A549 (cell line): ENCODE measurements around the gene PVRIG. TPM values are rescaled to one million over a fixed set of nuclear protein-coding genes. Genes with fewer than 3 reads are reported as not detected.
A peak's percentile ranks its signal among the peaks of the same experiment; 100 is the strongest.
"Not testable (repeated sequence)": the region's sequence is repeated elsewhere in the genome, so short reads cannot be mapped to it uniquely, and the experiment has no call there.

Experiments used
- ATAC-seq, 2 experiments: fragments of 200-7000 bp in 1 of 2; fragments of >200 bp in 1 of 2; cut with Nextera tagmentation in 1 of 2; cut with Tn5 transposase in 1 of 2; 3 replicates each; pipeline versions ENCODE4 v1.8.0 to v1.9.1; 2018 to 2020; ENCODE audit warnings: mild to moderate bottlenecking in 1 of 2, moderate library complexity in 1 of 2
- CTCF ChIA-PET: fragments of 300-600 bp; sonication (Branson Sonifier 250); formaldehyde crosslinking; extraction: SDS; loops from one replicate; lab custom pipeline; 2021; ENCODE audit warnings: antibody characterized with exemption, inconsistent platforms; lab: Yijun Ruan, JAX
- POLR2A ChIA-PET: fragments of 350-600 bp; formaldehyde crosslinking; extraction: SDS; loops from one replicate; lab custom pipeline; 2021; ENCODE audit warnings: antibody characterized with exemption, inconsistent platforms; lab: Yijun Ruan, JAX
- DNase-seq, 2 experiments: peaks; one replicate each; pipeline versions ENCODE4 v3.0.0 to v3.0.0-alpha.2; 2011 to 2016; ENCODE audit warnings: low read depth in 1 of 2, low spot score in 1 of 2
- FAIRE-seq: peaks from 2 replicates; lab custom pipeline; 2011; peaks lifted over from hg19 to GRCh38; lab: Jason Lieb, UNC
- H3K27ac ChIP-seq, 2 experiments: fragments of >200 bp; sonication (Bioruptor Twin); formaldehyde crosslinking; 3 replicates each; pipeline ENCODE4 v1.5.1; 2016 to 2017
- H3K4me1 ChIP-seq: fragments of >200 bp; sonication (Bioruptor Twin); formaldehyde crosslinking; 3 replicates; pipeline ENCODE4 v1.6.1; 2016
- H3K4me2 ChIP-seq: fragments of >200 bp; sonication (Bioruptor Twin); formaldehyde crosslinking; 3 replicates; pipeline ENCODE4 v1.6.1; 2016
- H3K4me3 ChIP-seq: fragments of >200 bp; sonication (Bioruptor Twin); formaldehyde crosslinking; 3 replicates; pipeline ENCODE4 v1.5.1; 2016
- H3K9me3 ChIP-seq: fragments of >200 bp; sonication (Bioruptor Twin); formaldehyde crosslinking; 3 replicates; pipeline ENCODE4 v1.6.1; 2016
- BHLHE40 ChIP-seq: IDR thresholded peaks from 2 replicates; pipeline ENCODE4 v1.6.1; 2012; ENCODE audit warnings: low read depth, low read length, inconsistent platforms
- CHD4 ChIP-seq: fragments of 200-600 bp; sonication (generic); IDR thresholded peaks from 2 replicates; pipeline ENCODE4 v1.6.1; 2016; ENCODE audit warnings: antibody characterized with exemption, mild to moderate bottlenecking, borderline replicate concordance
- CTCF ChIP-seq: fragments of >200 bp; sonication (Bioruptor Twin); formaldehyde crosslinking; IDR thresholded peaks from 3 replicates; pipeline ENCODE4 v1.5.1; 2016
- E2F6 ChIP-seq: IDR thresholded peaks from 2 replicates; pipeline ENCODE4 v1.6.1; 2012; ENCODE audit warnings: low read depth, borderline replicate concordance
- EHF ChIP-seq: fragments of 250-450 bp; sonication (Bioruptor Pico); IDR thresholded peaks from 2 replicates; pipeline ENCODE4 v1.5.0; 2020; ENCODE audit warnings: mild to moderate bottlenecking
- HOXB13 ChIP-seq: fragments of 250-450 bp; sonication (Bioruptor Pico); IDR thresholded peaks from 2 replicates; pipeline ENCODE4 v1.5.0; 2020; ENCODE audit warnings: low read depth, mild to moderate bottlenecking, moderate library complexity
- HOXB5 ChIP-seq: fragments of 250-450 bp; sonication (Bioruptor Pico); IDR thresholded peaks from 2 replicates; pipeline ENCODE4 v1.5.0; 2020; ENCODE audit warnings: mild to moderate bottlenecking, moderate library complexity
- JUN ChIP-seq, 2 experiments: fragments of >200 bp; sonication (Bioruptor Twin); formaldehyde crosslinking; IDR thresholded peaks; 2 replicates in 1 of 2; 3 replicates in 1 of 2; pipeline ENCODE4 v1.6.1; 2016 to 2017
- JUNB ChIP-seq: fragments of >200 bp; sonication (Bioruptor Twin); formaldehyde crosslinking; IDR thresholded peaks from 2 replicates; pipeline ENCODE4 v1.6.1; 2016
- KDM5A ChIP-seq: fragments of 200-600 bp; sonication (generic); IDR thresholded peaks from 2 replicates; pipeline ENCODE4 v1.6.1; 2016; ENCODE audit warnings: antibody characterized with exemption, mild to moderate bottlenecking
- MAX ChIP-seq: IDR thresholded peaks from 2 replicates; pipeline ENCODE4 v1.6.1; 2012
- NPAS2 ChIP-seq: fragments of 250-450 bp; sonication (Bioruptor Pico); IDR thresholded peaks from 2 replicates; pipeline ENCODE4 v1.8.0; 2022; ENCODE audit warnings: mild to moderate bottlenecking, moderate library complexity, borderline replicate concordance
- PBX3 ChIP-seq: IDR thresholded peaks from 2 replicates; pipeline ENCODE4 v1.6.1; 2012
- PHF8 ChIP-seq: fragments of 200-600 bp; sonication (generic); IDR thresholded peaks from 2 replicates; pipeline ENCODE4 v1.6.1; 2016; ENCODE audit warnings: low read depth, mild to moderate bottlenecking, antibody characterized with exemption, moderate library complexity, borderline replicate concordance
- POLR2A ChIP-seq: IDR thresholded peaks from 2 replicates; pipeline ENCODE4 v1.6.1; 2012; ENCODE audit warnings: mild to moderate bottlenecking, low read length
- POLR2AphosphoS2 ChIP-seq: conservative IDR thresholded peaks from 2 replicates; pipeline ENCODE4 v1.6.1; 2012; ENCODE audit warnings: low read length, improper control_type of control experiment, inconsistent platforms
- RFX5 ChIP-seq: fragments of 450-650 bp; IDR thresholded peaks from 2 replicates; pipeline ENCODE4 v1.7.1; 2014; ENCODE audit warnings: antibody characterized with exemption, mild to moderate bottlenecking, moderate library complexity
- RNF2 ChIP-seq: fragments of 200-600 bp; sonication (generic); IDR thresholded peaks from 2 replicates; pipeline ENCODE4 v1.6.1; 2016; ENCODE audit warnings: low read depth, mild to moderate bottlenecking, antibody characterized with exemption, moderate library complexity, borderline replicate concordance
- TFCP2L1 ChIP-seq: fragments of 250-450 bp; sonication (Bioruptor Pico); IDR thresholded peaks from 2 replicates; pipeline ENCODE4 v1.5.0; 2021; ENCODE audit warnings: mild to moderate bottlenecking
- USF2 ChIP-seq: fragments of 450-650 bp; IDR thresholded peaks from 2 replicates; pipeline ENCODE4 v1.6.1; 2014; ENCODE audit warnings: antibody characterized with exemption
- WGBS: methylation state at CpG from one replicate; pipeline ENCODE4 v1.1.6; 2017; ENCODE audit errors: missing lambda C conversion rate; 5-methylcytosine and 5-hydroxymethylcytosine counted together
- polyA plus RNA-seq, 4 experiments: library from polyadenylated mRNA; depleted of rRNA in 3 of 4; stranded (reverse); fragments of >200 nt; fragmentation: RNase III in 1 of 4; extraction: RNeasy Plus Mini Kit Qiagen cat#74134 plus additional on column Dnase treatment in 1 of 4; gene quantifications; 2 replicates in 3 of 4; 3 replicates in 1 of 4; pipeline ENCODE4 v1.2.3, GENCODE V29; 2011 to 2017

PVRIG gene
- polyA plus RNA-seq, 2 of the 4 experiments (the other 2 are of a cell fraction): not detected

GRCh38 chr7:100177045-100178001 is 42.4 kb upstream of the PVRIG start, which contains the start of the genes GPC2 and STAG3:
Gene GPC2, minus strand, starts transcription at chr7:100177381. Its CDS starts 182 bp downstream, at chr7:100177199.
Gene STAG3, plus strand, starts transcription at chr7:100177918. Its CDS starts 2,639 bp downstream, at chr7:100180557.
- 30% methylated on average over 49 of the region's 78 CpGs for WGBS
- FAIRE-seq (no peak), ATAC-seq (peak; percentile 89 to 95), DNase-seq (peak; percentile 87 to 96)
- H3K27ac ChIP-seq: peak within 1 kb of the TSS; percentile 68 to 83
- H3K9me3 ChIP-seq: no peaks in the 10 kb centered on the region; the same call in 2 of the 3 replicates
- peak within 1 kb of the TSS; percentile 64 for H3K4me3 ChIP-seq
- ChIA-PET POLR2A (interaction anchor here (0.6 to 1.6 kb wide), 5 partner anchors 14 to 769 kb away, joined by 3 to 12 read pairs (median 6); partner anchors contain the start of genes BUD31, LAMTOR4, MEPCE and PDAP1), CTCF (interaction anchor here (0.9 to 5.7 kb wide), 4 partner anchors 10 to 44 kb away, joined by 3 to 25 read pairs (median 4); no protein-coding TSS in a partner anchor)
- H3K4me2 ChIP-seq: peak within 1 kb of the TSS; percentile 92
- peaks cover 9% of the 10 kb centered on the region; the same call in 2 of the 3 replicates for H3K4me1 ChIP-seq
- no peak for TF ChIP-seq TFCP2L1 (CRISPR knock-in tag)
- 0 out of 5 replicates have a peak, but pooled peaks of 1 of the 2 experiments have one; percentile 22 for TF ChIP-seq JUN (IDR thresholded peaks at IDR 0.05)
- TF ChIP-seq HOXB13 (CRISPR knock-in tag): 0 out of 2 replicates have a peak, but pooled peaks have one; percentile 55
- peak; percentile 32; the same call in 1 of the 2 replicates for TF ChIP-seq PHF8
- TF ChIP-seq USF2: peak; percentile 75
- TF ChIP-seq KDM5A: no peak
- TF ChIP-seq NPAS2 (CRISPR knock-in tag): peak; percentile 45; the same call in 1 of the 2 replicates
- TF ChIP-seq BHLHE40: no peak
- TF ChIP-seq HOXB5: 0 out of 2 replicates have a peak, but pooled peaks have one; percentile 72
- no peak for TF ChIP-seq CTCF
- TF ChIP-seq POLR2A: peak; percentile 19; the same call in 1 of the 2 replicates
- TF ChIP-seq CHD4: no peak
- TF ChIP-seq RFX5: no peak
- TF ChIP-seq EHF (CRISPR knock-in tag): no peak
- peak; percentile 98 for TF ChIP-seq MAX
- peak; percentile 64; the same call in 1 of the 2 replicates for TF ChIP-seq RNF2
- TF ChIP-seq E2F6: peak; percentile 98
- no peak for TF ChIP-seq JUNB
- no peak for TF ChIP-seq PBX3
- no peak for TF ChIP-seq POLR2AphosphoS2

- CTCF ChIA-PET: interaction anchor here (0.9 to 5.7 kb wide), 3 partner anchors 14 to 47 kb away, joined by 3 to 25 read pairs (median 4); no protein-coding TSS in a partner anchor
- DNase-seq, H3K4me1 ChIP-seq, H3K27ac ChIP-seq, ATAC-seq, H3K4me3 ChIP-seq, POLR2A ChIA-PET, FAIRE-seq, H3K4me2 ChIP-seq, H3K9me3 ChIP-seq: not testable (repeated sequence)
- 77% methylated on average over 3 of the region's 3 CpGs for WGBS
Observed at GRCh38 chr7:100180084-100180483, 39.7 kb upstream of the PVRIG start.

- H3K4me1 ChIP-seq, ATAC-seq, H3K27ac ChIP-seq, DNase-seq, H3K4me3 ChIP-seq, POLR2A ChIA-PET, FAIRE-seq, H3K4me2 ChIP-seq, H3K9me3 ChIP-seq: not testable (repeated sequence)
- WGBS: 72% methylated on average over 6 of the region's 6 CpGs
- CTCF ChIA-PET: interaction anchor here (0.7 to 3.4 kb wide), 3 partner anchors 24 to 49 kb away, joined by 3 to 12 read pairs (median 3); partner anchors contain the start of gene TRAPPC14
Observed at GRCh38 chr7:100182616-100183015, 37.1 kb upstream of the PVRIG start.

- CTCF ChIA-PET: interaction anchor here (0.7 to 3.4 kb wide), 2 partner anchors 27 to 50 kb away, joined by 3 to 12 read pairs; no protein-coding TSS in a partner anchor
- DNase-seq, H3K4me3 ChIP-seq, H3K4me1 ChIP-seq, H3K4me2 ChIP-seq, FAIRE-seq, ATAC-seq, H3K9me3 ChIP-seq, H3K27ac ChIP-seq, POLR2A ChIA-PET: not testable (repeated sequence)
- WGBS: 72% methylated on average over 6 of the region's 6 CpGs
Observed at GRCh38 chr7:100183090-100183489, 36.7 kb upstream of the PVRIG start.
